Left ventricle myocardium superior (tissue), 1 donor: ENCODE data around the gene ITPRIPL2. TPM values are rescaled to one million over a fixed set of nuclear protein-coding genes. Genes with fewer than 3 reads are reported as not detected.

Experiments
- ATAC-seq: fragments of 200-7000 bp; cut with Tn5 transposase; one replicate; pipeline ENCODE4 v1.9.1; 2020; ENCODE audit warnings: mild to moderate bottlenecking, moderate library complexity
- DNase-seq: peaks from one replicate; pipeline ENCODE4 v3.0.0-alpha.2; 2020
- intact Hi-C: fragments of 100-400 bp; cut with micrococcal nuclease; formaldehyde crosslinking; loops from one replicate; pipeline ENCODE4 v1.11.0; 2022
- long read RNA-seq: library from polyadenylated mRNA; unstranded; transcript quantifications from one replicate; pipeline ENCODE4 v2.0.0, GENCODE V29; 2021
- total RNA-seq: library from RNA; stranded (reverse); fragmentation: NEBNext Ultra II Directional; extraction: Animal tissue kit (Norgen Biotek cat#: 25700); gene quantifications from one replicate; pipeline ENCODE4 v1.2.1, GENCODE V29; 2021
- donor health status: DM: no; HTN: yes; CAD: no; lungs with severe emphysema.

ITPRIPL2 gene
- total RNA-seq, result 12.3 TPM
- long read RNA-seq, full-length matches to known transcripts, result 26 of 29 reads
- long read RNA-seq, partial matches to known transcripts, result 0 of 29 reads
- long read RNA-seq, other reads (novel, unspliced or antisense), result 3 of 29 reads

DNA sequence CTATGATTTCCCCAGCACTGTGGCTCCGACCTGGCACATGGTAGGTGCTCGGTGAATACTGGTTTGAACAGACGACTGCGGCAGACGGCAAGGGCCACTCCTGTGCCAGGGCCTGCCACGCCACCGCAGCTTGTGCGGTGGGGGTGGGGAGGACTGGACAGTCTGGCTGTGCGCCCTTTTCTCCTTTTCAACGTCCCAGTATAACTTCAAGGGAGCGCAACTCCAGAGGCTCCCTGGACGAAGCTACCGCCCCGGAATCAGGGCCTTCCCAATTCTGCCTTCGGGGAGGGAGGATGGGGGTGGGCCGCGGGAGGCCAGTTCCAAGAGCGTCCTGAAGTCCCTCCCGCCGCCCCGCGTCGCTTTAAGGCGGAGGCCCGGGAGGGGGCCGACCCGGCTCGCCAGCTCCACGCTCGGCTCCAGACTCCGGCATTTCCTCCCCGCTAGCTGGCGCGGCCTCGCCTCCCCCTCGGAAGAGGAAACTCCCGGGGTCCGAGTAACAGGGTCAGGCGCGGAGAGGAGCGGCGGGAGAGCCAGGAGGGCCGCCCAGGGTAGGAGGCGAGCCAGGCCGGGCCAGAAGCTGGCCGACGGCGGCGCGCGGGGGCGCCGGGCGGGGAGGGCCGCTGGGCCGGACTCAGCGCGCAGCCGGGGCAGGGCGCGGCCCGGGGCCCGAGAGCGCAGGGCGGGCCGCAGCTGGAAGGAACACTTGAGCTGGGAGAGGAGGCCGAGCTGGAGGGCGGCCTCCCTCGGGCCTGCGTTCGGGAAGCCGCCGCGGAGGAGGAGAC lies at the start of gene ITPRIPL2:
Gene ITPRIPL2, plus strand, starts transcription at position 388 of the 782 bp plus-strand sequence. CDS start 498 bp downstream, outside the sequence.
- ATAC-seq, result peak; percentile 92
- DNase-seq, result peak; percentile 94
- intact Hi-C loops, result no loop called here

DNA sequence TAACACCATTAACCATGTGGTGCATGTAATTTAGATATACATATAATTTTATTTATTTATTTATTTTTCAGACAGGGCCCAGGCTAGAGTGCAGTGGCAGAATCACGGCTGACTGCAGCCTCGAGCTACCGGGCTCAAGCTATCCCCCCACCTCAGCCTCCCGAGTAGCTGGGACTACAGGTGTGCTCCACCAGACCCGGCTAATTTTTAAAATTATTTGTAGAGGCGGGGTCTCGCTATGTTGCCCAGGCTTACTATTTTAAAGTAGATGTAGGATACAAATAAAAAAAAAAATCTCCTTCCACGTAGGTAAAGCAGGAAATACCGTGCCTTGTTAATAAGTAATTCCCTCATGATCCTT lies 46.8 kb upstream of the ITPRIPL2 start:
- intact Hi-C loops, result no loop called here
- DNase-seq (no peak), ATAC-seq (no peak)

DNA sequence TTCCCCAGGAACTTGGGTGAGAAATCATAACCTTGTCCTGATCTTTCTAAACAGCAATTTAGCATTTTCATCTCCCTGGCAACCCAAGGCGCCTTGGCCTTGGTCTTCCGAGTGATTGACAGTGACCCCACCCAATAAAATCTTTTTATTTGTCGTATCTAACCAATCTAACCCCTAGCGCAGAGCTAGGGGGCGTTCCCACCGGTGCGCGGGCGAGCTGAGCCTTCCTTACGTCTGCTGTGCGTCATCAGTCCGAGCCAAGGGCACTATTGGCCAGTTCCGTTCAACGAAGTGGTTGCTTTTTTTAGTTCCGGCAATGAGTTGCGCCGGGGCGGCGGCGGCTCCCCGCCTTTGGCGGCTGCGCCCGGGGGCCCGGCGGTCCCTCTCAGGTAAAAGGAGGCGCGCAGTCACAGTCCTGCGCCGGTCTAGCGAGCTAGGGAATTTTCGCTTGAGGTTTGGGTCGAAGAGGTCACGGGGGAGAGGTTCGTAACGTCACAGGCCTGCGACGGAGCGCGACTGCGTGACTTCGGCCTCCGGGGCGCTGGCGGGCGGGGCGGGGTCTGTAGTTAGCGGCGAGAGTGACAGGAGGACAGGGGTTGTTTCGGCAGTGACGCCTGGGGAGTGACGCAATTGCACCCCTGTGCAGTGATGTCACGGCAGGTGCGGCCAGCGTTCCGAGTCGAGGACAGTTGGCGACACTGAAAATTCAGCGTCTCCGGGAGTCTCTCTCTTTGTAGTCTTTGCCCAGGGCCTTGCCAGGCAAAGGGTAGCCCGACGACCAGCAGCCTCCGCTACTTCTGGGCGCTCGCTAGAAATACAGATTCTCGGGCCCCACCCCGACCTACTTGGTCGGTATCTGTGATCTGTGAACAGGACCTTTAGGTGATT lies 46.2 kb upstream of the ITPRIPL2 start, which contains the start of gene COQ7:
Gene COQ7, plus strand, starts transcription at position 266 of the 888 bp plus-strand sequence. Its CDS starts 51 bp downstream, at position 317.
- ATAC-seq, result peak; percentile 99
- intact Hi-C loops, result no loop called here
- peak; percentile 99 for DNase-seq

DNA sequence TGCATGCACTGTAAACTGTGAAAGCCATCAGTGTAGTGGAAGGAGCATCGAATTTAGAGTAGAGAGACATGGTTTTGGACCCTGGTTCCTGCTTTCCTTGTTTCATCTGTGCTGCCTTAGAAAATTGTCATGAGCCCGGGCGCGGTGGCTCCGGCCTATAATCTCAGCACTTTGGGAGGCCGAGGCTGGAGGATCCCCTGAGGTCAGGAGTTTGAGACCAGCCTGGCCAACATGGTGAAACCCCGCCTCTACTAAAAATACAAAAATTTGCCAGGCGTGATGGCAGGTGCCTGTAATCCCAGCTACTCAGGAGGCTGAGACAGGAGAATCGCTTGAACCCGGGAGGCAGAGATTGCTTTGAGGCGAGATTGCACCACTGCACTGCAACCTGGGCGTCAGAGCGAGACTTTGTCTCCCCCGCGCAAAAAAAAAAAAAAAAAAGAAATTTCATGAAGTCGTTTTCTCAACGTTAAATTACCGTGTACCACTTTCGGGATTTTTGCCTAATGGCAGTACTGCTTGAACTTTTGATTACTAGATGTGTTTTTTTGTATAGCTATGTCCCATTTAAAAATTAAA lies 45.4 kb upstream of the ITPRIPL2 start:
- intact Hi-C loops, result no loop called here
- ATAC-seq (no peak), DNase-seq (no peak)

DNA sequence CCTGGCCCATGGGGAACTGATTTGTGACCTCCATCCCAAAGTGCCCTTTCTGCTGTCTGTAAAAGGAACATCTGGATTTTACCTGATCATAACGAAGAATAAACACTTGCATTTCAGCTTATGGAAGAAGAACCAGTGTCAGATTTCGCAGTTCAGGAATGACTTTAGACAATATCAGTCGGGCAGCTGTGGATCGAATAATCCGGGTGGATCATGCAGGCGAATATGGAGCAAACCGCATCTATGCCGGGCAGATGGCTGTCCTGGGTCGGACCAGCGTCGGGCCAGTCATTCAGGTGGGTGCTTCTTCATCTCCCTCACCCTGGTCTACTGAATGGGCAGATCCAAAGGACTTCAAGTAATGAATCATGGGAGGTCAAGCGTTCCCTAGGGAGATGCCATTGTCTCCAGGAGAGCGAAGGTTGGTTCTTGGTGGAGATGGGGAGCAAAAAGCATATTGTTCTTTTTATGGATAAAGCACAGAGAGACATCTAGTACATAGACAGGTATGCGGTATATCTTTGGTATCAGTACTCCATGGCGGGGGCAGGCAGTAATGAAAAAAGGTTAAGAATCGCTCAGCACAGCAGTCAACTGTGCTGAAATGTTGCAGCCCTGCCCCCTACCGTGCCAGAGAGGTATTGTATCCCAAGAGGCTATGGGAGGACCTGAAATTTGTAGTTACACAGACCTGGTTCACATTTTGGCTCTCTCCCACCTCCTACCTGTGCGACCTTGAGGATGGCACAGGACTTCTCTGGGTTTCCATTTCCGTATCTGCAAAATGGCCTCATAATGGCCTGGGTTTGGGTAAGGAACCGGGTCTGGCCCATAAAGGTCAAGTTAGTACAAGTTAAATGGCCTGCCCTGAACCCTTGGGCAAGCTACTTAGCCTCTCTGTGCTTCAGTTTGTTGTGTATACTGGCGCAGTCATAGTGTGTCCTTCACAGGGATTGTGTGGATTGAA lies 41.7 kb upstream of the ITPRIPL2 start:
- DNase-seq (peak; percentile 44), ATAC-seq (no peak)
- intact Hi-C loops, result loop anchor here (10.0 kb wide), 1 partner anchor 287 kb away; no protein-coding TSS in a partner anchor

DNA sequence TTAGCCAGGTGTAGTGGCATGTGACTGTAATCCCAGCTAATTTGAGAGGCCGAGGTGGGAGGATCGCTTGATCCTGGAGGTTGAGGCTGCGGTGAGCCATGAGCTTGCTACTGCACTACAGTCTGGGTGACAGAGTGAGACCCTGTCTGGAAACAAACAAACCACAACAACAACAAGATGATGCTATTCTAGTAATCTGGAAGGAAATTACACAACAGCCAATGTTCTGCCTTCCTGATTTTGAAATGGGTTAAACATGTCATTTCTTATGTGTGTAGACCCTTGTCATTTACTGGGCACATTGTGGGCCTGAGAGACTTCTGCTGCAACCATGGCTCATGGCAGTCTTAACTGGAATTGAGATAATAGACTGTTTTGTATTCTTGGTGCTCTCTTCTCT lies 40.4 kb upstream of the ITPRIPL2 start:
- intact Hi-C loops, result loop anchor here (10.0 kb wide), 1 partner anchor 289 kb away; no protein-coding TSS in a partner anchor
- no peak for DNase-seq
- no peak for ATAC-seq

DNA sequence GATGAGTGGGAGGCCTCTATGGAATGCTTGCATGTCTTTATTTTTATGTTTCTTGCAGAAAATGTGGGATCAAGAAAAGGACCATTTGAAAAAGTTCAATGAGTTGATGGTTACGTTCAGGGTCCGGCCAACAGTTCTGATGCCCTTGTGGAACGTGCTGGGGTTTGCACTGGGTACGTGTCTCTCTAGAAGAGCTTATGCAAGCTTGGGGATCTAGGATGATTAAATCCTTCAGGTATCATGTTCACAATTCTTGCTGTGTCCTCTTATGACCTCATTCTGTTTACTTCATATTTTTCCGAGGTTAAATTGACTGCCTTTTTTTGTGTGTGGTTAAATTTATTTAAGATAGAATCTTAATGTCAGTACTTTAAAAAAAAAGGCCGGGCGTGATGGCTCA lies 39.9 kb upstream of the ITPRIPL2 start:
- ATAC-seq (no peak), DNase-seq (no peak)
- intact Hi-C loops, result loop anchor here (10.0 kb wide), 1 partner anchor 289 kb away; no protein-coding TSS in a partner anchor

DNA sequence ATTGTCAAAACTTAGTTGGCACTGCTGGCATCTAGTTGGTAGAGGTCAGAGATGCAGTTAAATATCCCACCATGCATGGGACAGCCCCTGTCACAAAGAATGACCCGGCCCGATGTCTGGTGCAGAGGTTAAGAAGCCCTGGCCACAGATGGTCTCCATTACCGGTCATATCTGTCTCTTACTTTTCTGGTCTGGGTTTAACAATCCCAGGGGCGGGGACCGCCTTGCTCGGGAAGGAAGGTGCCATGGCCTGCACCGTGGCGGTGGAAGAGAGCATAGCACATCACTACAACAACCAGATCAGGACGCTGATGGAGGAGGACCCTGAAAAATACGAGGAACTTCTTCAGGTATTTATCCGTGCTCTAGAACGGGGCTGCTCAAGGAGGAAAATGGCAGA lies 38.3 kb upstream of the ITPRIPL2 start:
- DNase-seq, result no peak
- intact Hi-C loops, result loop anchor here (10.0 kb wide), 1 partner anchor 291 kb away; no protein-coding TSS in a partner anchor
- ATAC-seq, result no peak

DNA sequence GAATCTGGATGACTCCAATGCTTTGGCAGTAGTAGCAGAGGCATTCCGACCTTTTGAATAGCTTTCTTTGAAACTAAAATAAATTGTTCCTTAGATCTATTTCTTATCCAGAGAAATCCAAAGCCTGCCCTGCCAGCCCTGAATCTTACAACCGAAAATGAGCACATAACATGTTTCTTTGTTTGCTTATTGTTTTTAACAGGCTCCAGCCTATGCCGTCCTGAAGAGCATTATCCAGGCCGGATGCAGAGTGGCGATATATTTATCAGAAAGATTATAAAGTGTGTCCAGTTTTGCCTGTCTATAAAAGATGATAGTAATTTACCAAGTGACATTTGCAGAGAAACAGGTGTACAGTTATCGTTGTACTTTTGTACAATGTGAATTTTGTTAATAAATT lies 35.9 kb upstream of the ITPRIPL2 start:
- DNase-seq, result no peak
- intact Hi-C loops, result loop anchor here (10.0 kb wide), 1 partner anchor 293 kb away; no protein-coding TSS in a partner anchor
- ATAC-seq, result no peak

DNA sequence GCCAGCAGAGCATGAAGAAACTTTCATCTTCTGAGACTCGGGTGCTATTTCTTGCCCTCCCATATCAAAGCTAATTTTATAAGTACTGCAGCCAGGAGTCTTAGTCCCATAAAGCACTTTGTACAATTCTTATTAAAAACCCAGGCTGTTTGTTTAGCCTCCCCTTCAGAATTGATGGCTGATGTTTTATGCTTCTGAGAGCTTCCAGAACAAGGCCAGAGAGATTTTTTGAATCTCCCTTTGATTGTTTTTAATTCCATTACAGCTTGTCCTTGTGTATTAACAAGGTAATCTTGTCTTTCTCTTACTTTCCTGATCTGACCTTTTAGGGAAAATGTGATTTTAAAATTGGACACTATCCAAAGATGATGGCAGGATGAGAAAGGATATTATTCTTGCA lies 30.1 kb upstream of the ITPRIPL2 start:
- intact Hi-C loops, result loop anchor here (10.0 kb wide), 1 partner anchor 101 kb away; no protein-coding TSS in a partner anchor
- no peak for DNase-seq
- ATAC-seq, result no peak

DNA sequence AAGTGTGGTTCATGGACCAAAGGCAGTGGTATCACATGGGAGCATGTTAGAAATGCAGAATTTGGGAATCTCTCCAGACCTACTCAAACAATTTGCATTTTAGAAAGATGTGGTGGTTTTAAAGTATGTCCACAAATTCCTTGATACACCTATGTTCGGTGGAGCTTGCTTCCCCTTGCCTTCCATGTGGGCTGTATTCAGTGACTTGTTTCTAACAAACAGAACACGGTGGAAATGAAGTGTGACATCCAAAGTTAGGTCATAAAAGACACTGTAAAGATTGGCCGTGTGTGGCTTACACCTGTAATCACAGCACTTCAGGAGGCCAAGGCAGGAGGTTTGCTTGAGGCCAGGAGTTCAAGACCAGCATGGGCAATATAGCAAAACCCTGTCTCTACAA lies 29.6 kb upstream of the ITPRIPL2 start:
- DNase-seq (no peak), ATAC-seq (no peak)
- intact Hi-C loops, result loop anchor here (10.0 kb wide), 1 partner anchor 101 kb away; no protein-coding TSS in a partner anchor

DNA sequence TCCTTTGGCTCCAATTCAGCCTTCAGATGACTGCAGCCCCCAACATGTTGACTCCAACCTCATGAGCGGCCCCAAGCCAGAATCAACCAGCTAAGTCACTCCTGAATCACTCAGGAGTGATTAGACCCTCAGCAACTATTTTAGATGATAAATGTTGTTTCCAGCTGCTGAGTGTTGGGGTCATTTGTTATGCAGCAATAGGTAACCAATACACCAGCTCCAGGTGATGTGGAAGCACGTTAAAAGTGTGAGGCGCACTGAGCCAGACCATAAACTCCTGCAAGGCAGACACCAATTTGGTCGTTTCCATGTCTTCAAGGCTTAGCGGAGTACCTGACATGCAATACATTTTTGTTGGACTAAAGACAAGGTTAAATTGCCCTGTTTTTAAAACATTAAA lies 28.9 kb upstream of the ITPRIPL2 start:
- ATAC-seq, result no peak
- no peak for DNase-seq
- intact Hi-C loops, result loop anchor here (5.0 to 10.0 kb wide), 2 partner anchors 100 to 292 kb away; no protein-coding TSS in a partner anchor

DNA sequence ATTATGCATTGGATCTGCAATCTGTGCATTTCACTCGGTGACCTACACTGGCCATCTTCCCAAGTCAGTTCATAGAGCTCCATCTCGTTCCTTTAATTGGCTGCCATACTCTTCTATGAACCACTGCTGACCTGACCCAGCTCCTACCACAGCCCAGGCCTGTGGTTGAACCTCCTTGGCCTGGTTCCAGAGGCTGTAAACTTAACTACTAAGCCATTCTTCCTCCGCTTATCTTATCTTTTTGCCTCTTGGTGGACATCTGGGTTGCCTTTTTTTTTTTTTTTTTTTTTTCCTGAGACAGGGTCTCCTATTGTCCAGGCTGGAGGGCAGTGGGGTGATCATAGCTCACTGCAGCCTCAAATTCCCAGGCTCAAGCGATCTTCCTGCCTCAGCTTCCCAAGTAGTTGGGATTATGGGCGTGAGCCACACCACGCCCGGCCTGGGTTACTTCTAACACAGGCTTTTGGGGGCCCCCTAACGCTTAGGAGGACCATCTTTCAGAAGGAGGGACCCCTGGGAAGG lies 28.0 kb upstream of the ITPRIPL2 start:
- ATAC-seq (peak; percentile 29), DNase-seq (no peak)
- intact Hi-C loops, result loop anchor here (5.0 to 10.0 kb wide), 2 partner anchors 99 to 292 kb away; no protein-coding TSS in a partner anchor

DNA sequence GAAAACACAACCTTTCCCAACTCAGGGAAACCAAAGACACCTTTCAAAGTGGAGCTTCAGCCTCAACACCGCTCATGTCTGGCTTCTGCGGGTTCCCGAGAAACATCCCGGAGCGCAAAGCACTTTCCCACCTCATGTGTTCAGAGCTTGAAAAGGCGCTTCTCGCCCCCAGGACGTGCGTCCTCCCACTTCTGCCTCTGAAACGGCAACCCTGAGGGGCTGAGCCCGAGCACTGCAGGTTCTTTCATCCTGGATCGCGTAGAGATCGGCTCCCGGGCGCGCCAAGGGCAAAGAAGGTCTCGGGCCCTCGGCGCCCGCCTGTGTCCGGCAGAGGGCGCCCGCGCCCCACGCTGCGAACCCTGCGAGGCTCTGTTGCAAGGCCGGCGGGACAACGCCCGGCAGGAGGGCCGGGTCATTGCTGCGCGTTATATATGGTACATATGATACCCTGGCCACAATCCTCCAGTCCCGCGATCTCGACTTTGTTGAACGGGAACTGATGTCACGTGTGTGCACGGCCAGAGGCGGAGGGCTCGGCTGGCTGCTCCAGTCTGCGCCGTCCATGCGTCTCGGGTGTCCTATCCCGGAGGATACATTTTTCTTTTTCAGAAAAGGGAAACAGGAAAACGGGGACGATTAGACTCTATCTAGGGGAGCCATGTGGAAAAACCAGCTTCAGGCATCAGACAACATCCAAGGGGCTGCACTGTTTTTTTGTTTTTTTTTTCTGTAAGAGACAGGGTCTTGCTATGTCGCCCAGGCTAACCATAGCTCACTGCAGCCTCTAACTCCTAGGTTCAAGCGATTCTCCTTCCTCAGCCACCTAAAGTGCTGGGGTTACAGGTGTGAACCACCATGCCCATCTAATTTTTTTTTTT lies 27.2 kb upstream of the ITPRIPL2 start:
- peak; percentile 98 for ATAC-seq
- DNase-seq, result peak; percentile 93
- intact Hi-C loops, result loop anchor here (5.0 to 10.0 kb wide), 2 partner anchors 98 to 291 kb away; no protein-coding TSS in a partner anchor

DNA sequence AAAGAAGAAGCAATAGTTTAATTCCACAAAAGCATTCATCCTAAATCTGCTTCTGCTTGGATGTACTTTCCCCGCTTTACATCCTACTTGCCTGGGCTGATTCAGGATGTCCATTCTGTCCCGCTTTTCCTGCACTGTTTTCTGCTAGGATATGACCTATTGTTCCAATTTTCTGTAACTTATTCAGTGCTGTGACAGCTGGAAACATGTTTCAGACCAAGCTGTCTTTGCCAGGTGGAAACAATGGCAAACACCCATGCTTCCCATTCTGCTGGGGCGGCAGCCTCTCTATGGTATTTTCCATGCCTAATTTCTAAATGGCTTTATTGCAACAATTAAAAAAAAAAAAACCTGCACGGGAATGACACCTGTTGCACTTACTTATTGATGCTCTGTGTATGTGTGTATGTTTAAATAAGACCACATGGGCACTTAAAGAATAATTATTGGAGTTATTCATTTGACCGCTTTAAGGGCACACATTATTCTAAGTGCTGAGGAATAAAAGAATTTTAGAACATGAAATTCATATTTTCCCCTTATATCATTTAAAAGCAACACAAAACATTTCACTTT lies 25.3 kb upstream of the ITPRIPL2 start:
- DNase-seq (no peak), ATAC-seq (no peak)
- intact Hi-C loops, result loop anchor here (5.0 to 10.0 kb wide), 2 partner anchors 96 to 289 kb away; no protein-coding TSS in a partner anchor

DNA sequence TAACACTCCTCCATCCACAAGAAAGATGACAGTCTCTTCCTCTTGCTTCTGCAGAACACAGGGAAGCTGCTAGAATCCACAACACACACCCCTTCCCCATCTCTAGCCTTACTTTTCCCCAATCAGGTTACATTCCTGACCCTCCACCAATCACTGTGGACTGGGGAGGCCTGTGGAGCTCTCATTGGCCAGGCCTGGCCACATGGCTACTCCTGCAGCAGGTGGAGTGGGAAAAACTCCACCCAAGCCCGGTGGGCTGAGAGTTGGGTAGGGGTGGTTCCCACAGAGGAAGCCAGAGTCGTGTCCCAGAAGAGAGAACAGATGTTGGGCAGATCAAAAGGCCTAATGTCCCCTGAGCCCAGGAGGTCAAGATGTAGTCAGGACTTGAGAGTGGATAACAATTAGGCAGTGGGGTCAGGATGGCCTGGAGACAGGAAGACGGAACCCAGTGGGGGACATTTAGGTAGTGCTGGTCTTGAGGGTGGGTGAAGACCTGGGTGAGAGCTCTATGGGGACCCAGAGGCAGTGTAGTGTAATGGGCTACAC lies 24.3 kb upstream of the ITPRIPL2 start:
- ATAC-seq (no peak), DNase-seq (no peak)
- intact Hi-C loops, result loop anchor here (5.0 to 10.0 kb wide), 2 partner anchors 95 to 288 kb away; no protein-coding TSS in a partner anchor
